Measurements from ENCODE around the gene RFTN1.

Gene RFTN1

GRCh38 chr3:16332904-16333426 lies 180.5 kb downstream of the RFTN1 start:
- no peaks in the 10 kb centered on the region for H3K27me3 ChIP-seq (ENCODE audit: control insufficient read depth, insufficient read depth, low read length)
- no peak overlapping the region for H3K9ac ChIP-seq (ENCODE audit: low read length)
- H3K27ac ChIP-seq (ENCODE audit: low read depth, low read length): no peak overlapping the region
- H3K4me3 ChIP-seq (ENCODE audit: low read length): no peak overlapping the region
- H3K36me3 ChIP-seq (ENCODE audit: control insufficient read depth, insufficient read depth, low read length): peaks cover 3% of the 10 kb centered on the region
- H3K4me1 ChIP-seq (ENCODE audit: control insufficient read depth, insufficient read depth, low read length): no peaks in the 10 kb centered on the region

GRCh38 chr3:16331319-16331883 lies 182.1 kb downstream of the RFTN1 start:
- Histone ChIP-seq H3K4me3 (ENCODE audit: low read length) (no peak overlapping the region), H3K27me3 (ENCODE audit: control insufficient read depth, insufficient read depth, low read length) (no peaks in the 10 kb centered on the region), H3K9ac (ENCODE audit: low read length) (no peak overlapping the region), H3K36me3 (ENCODE audit: control insufficient read depth, insufficient read depth, low read length) (peaks cover 4% of the 10 kb centered on the region), H3K27ac (ENCODE audit: low read depth, low read length) (no peak overlapping the region), H3K4me1 (ENCODE audit: control insufficient read depth, insufficient read depth, low read length) (no peaks in the 10 kb centered on the region)

GRCh38 chr3:16330351-16330750 lies 183.1 kb downstream of the RFTN1 start:
- no peaks in the 10 kb centered on the region for H3K27me3 ChIP-seq (ENCODE audit: control insufficient read depth, insufficient read depth, low read length)
- H3K36me3 ChIP-seq (ENCODE audit: control insufficient read depth, insufficient read depth, low read length): peaks cover 6% of the 10 kb centered on the region
- no peaks in the 10 kb centered on the region for H3K4me1 ChIP-seq (ENCODE audit: control insufficient read depth, insufficient read depth, low read length)
- no peak overlapping the region for H3K4me3 ChIP-seq (ENCODE audit: low read length)
- no peak overlapping the region for H3K9ac ChIP-seq (ENCODE audit: low read length)
- no peak overlapping the region for H3K27ac ChIP-seq (ENCODE audit: low read depth, low read length)

- Histone ChIP-seq H3K4me1 (ENCODE audit: control insufficient read depth, insufficient read depth, low read length) (peaks cover 3% of the 10 kb centered on the region), H3K9ac (ENCODE audit: low read length) (no peak overlapping the region), H3K36me3 (ENCODE audit: control insufficient read depth, insufficient read depth, low read length) (peaks cover 10% of the 10 kb centered on the region), H3K27me3 (ENCODE audit: control insufficient read depth, insufficient read depth, low read length) (no peaks in the 10 kb centered on the region), H3K27ac (ENCODE audit: low read depth, low read length) (no peak overlapping the region), H3K4me3 (ENCODE audit: low read length) (no peak overlapping the region)
Measured at GRCh38 chr3:16329826-16330129, 183.7 kb downstream of the RFTN1 start.

- Histone ChIP-seq H3K36me3 (ENCODE audit: control insufficient read depth, insufficient read depth, low read length) (peaks cover 10% of the 10 kb centered on the region), H3K4me3 (ENCODE audit: low read length) (no peak overlapping the region), H3K27ac (ENCODE audit: low read depth, low read length) (no peak overlapping the region), H3K9ac (ENCODE audit: low read length) (no peak overlapping the region), H3K4me1 (ENCODE audit: control insufficient read depth, insufficient read depth, low read length) (peaks cover 6% of the 10 kb centered on the region), H3K27me3 (ENCODE audit: control insufficient read depth, insufficient read depth, low read length) (no peaks in the 10 kb centered on the region)
Measured at GRCh38 chr3:16329036-16329825, 184.3 kb downstream of the RFTN1 start.

- no peak overlapping the region for H3K4me3 ChIP-seq (ENCODE audit: low read length)
- peaks cover 10% of the 10 kb centered on the region for H3K36me3 ChIP-seq (ENCODE audit: control insufficient read depth, insufficient read depth, low read length)
- H3K27ac ChIP-seq (ENCODE audit: low read depth, low read length): no peak overlapping the region
- no peak overlapping the region for H3K9ac ChIP-seq (ENCODE audit: low read length)
- H3K4me1 ChIP-seq (ENCODE audit: control insufficient read depth, insufficient read depth, low read length): peaks cover 6% of the 10 kb centered on the region
- H3K27me3 ChIP-seq (ENCODE audit: control insufficient read depth, insufficient read depth, low read length): no peaks in the 10 kb centered on the region
Measured at GRCh38 chr3:16328124-16328523, 185.4 kb downstream of the RFTN1 start.

GRCh38 chr3:16326724-16327349 lies 186.7 kb downstream of the RFTN1 start:
- H3K4me1 ChIP-seq (ENCODE audit: control insufficient read depth, insufficient read depth, low read length): peaks cover 6% of the 10 kb centered on the region
- H3K4me3 ChIP-seq (ENCODE audit: low read length): no peak overlapping the region
- no peak overlapping the region for H3K9ac ChIP-seq (ENCODE audit: low read length)
- peaks cover 19% of the 10 kb centered on the region for H3K36me3 ChIP-seq (ENCODE audit: control insufficient read depth, insufficient read depth, low read length)
- H3K27me3 ChIP-seq (ENCODE audit: control insufficient read depth, insufficient read depth, low read length): no peaks in the 10 kb centered on the region
- no peak overlapping the region for H3K27ac ChIP-seq (ENCODE audit: low read depth, low read length)

- H3K9ac ChIP-seq (ENCODE audit: low read length): no peak overlapping the region
- H3K27me3 ChIP-seq (ENCODE audit: control insufficient read depth, insufficient read depth, low read length): no peaks in the 10 kb centered on the region
- H3K27ac ChIP-seq (ENCODE audit: low read depth, low read length): no peak overlapping the region
- peaks cover 6% of the 10 kb centered on the region for H3K4me1 ChIP-seq (ENCODE audit: control insufficient read depth, insufficient read depth, low read length)
- peaks cover 20% of the 10 kb centered on the region for H3K36me3 ChIP-seq (ENCODE audit: control insufficient read depth, insufficient read depth, low read length)
- no peak overlapping the region for H3K4me3 ChIP-seq (ENCODE audit: low read length)
Measured at GRCh38 chr3:16325850-16326249, 187.6 kb downstream of the RFTN1 start.

- Histone ChIP-seq H3K9ac (ENCODE audit: low read length) (no peak overlapping the region), H3K4me3 (ENCODE audit: low read length) (no peak overlapping the region), H3K36me3 (ENCODE audit: control insufficient read depth, insufficient read depth, low read length) (peaks cover 26% of the 10 kb centered on the region)
Measured at GRCh38 chr3:16323737-16324136, 189.8 kb downstream of the RFTN1 start.

GRCh38 chr3:16322189-16322588 lies 191.3 kb downstream of the RFTN1 start:
- Histone ChIP-seq H3K27me3 (ENCODE audit: control insufficient read depth, insufficient read depth, low read length) (no peaks in the 10 kb centered on the region), H3K9ac (ENCODE audit: low read length) (no peak overlapping the region), H3K4me1 (ENCODE audit: control insufficient read depth, insufficient read depth, low read length) (peaks cover 6% of the 10 kb centered on the region), H3K4me3 (ENCODE audit: low read length) (no peak overlapping the region), H3K36me3 (ENCODE audit: control insufficient read depth, insufficient read depth, low read length) (peaks cover 24% of the 10 kb centered on the region), H3K27ac (ENCODE audit: low read depth, low read length) (no peak overlapping the region)

More at GRCh38 chr3:16323737-16324136, 189.8 kb downstream of the RFTN1 start:
- peaks cover 6% of the 10 kb centered on the region for H3K4me1 ChIP-seq (ENCODE audit: control insufficient read depth, insufficient read depth, low read length)
- H3K27ac ChIP-seq (ENCODE audit: low read depth, low read length): no peak overlapping the region
- no peaks in the 10 kb centered on the region for H3K27me3 ChIP-seq (ENCODE audit: control insufficient read depth, insufficient read depth, low read length)

GRCh38 chr3:16320711-16321110 lies 192.8 kb downstream of the RFTN1 start:
- H3K9ac ChIP-seq (ENCODE audit: low read length): no peak overlapping the region
- H3K4me1 ChIP-seq (ENCODE audit: control insufficient read depth, insufficient read depth, low read length): peaks cover 6% of the 10 kb centered on the region
- no peak overlapping the region for H3K4me3 ChIP-seq (ENCODE audit: low read length)
- H3K27me3 ChIP-seq (ENCODE audit: control insufficient read depth, insufficient read depth, low read length): no peaks in the 10 kb centered on the region
- H3K27ac ChIP-seq (ENCODE audit: low read depth, low read length): no peak overlapping the region
- peaks cover 26% of the 10 kb centered on the region for H3K36me3 ChIP-seq (ENCODE audit: control insufficient read depth, insufficient read depth, low read length)

GRCh38 chr3:16319723-16320122 lies 193.8 kb downstream of the RFTN1 start:
- H3K4me1 ChIP-seq (ENCODE audit: control insufficient read depth, insufficient read depth, low read length): peaks cover 2% of the 10 kb centered on the region
- no peak overlapping the region for H3K27ac ChIP-seq (ENCODE audit: low read depth, low read length)

More at GRCh38 chr3:16319723-16320122, 193.8 kb downstream of the RFTN1 start:
- Histone ChIP-seq H3K36me3 (ENCODE audit: control insufficient read depth, insufficient read depth, low read length) (peaks cover 20% of the 10 kb centered on the region), H3K4me3 (ENCODE audit: low read length) (no peak overlapping the region), H3K9ac (ENCODE audit: low read length) (no peak overlapping the region), H3K27me3 (ENCODE audit: control insufficient read depth, insufficient read depth, low read length) (no peaks in the 10 kb centered on the region)

All from rectal smooth muscle tissue (tissue), 1 donor.